ENCODE data around the gene PEDS1.
A peak's percentile ranks its signal among the peaks of the same experiment; 100 is the strongest.

The PEDS1 gene

GRCh38 chr20:50118203-50118602 is 35.3 kb downstream of the PEDS1 start:
- Histone ChIP-seq H3K4me1 (ENCODE audit: control insufficient read depth in 1 of 2, insufficient read depth in 2 of 2, low read length in 2 of 2) (peaks cover 21 to 33% of the 10 kb centered on the region in 2 donors), H3K27me3 (ENCODE audit: low read depth, low read length) (no peaks in the 10 kb centered on the region), H3K27ac (ENCODE audit: low read length) (no peak overlapping the region), H3K4me3 (ENCODE audit: low read depth in 1 of 2, low read length in 2 of 2) (no peak overlapping the region), H3K9me3 (ENCODE audit: control insufficient read depth in 1 of 2, low read length in 2 of 2) (no peaks in the 10 kb centered on the region), H3K36me3 (ENCODE audit: control insufficient read depth in 1 of 2, insufficient read depth in 2 of 2, low read length in 2 of 2) (peaks cover 0 to 2% of the 10 kb centered on the region in 2 donors)

GRCh38 chr20:50116368-50116999 is 37.0 kb downstream of the PEDS1 start:
- no peaks in the 10 kb centered on the region for H3K27me3 ChIP-seq (ENCODE audit: low read depth, low read length)
- H3K4me1 ChIP-seq (ENCODE audit: control insufficient read depth in 1 of 2, insufficient read depth in 2 of 2, low read length in 2 of 2) = peaks cover 27 to 40% of the 10 kb centered on the region in 2 donors
- no peaks in the 10 kb centered on the region for H3K9me3 ChIP-seq (ENCODE audit: control insufficient read depth in 1 of 2, low read length in 2 of 2)
- peak overlapping the region; percentile 75 to 95 for H3K4me3 ChIP-seq (ENCODE audit: low read depth in 1 of 2, low read length in 2 of 2)
- H3K27ac ChIP-seq (ENCODE audit: low read length) = peak overlapping the region; percentile 61
- peaks cover 0 to 7% of the 10 kb centered on the region in 2 donors for H3K36me3 ChIP-seq (ENCODE audit: control insufficient read depth in 1 of 2, insufficient read depth in 2 of 2, low read length in 2 of 2)

GRCh38 chr20:50115591-50116367 is 37.7 kb downstream of the PEDS1 start:
- peak overlapping the region; percentile 75 to 95 for H3K4me3 ChIP-seq (ENCODE audit: low read depth in 1 of 2, low read length in 2 of 2)
- H3K4me1 ChIP-seq (ENCODE audit: control insufficient read depth in 1 of 2, insufficient read depth in 2 of 2, low read length in 2 of 2) = peaks cover 30 to 40% of the 10 kb centered on the region in 2 donors

GRCh38 chr20:50115041-50115512 is 38.4 kb downstream of the PEDS1 start:
- Histone ChIP-seq H3K4me3 (ENCODE audit: low read depth in 1 of 2, low read length in 2 of 2) (peak overlapping the region; percentile 75 to 95), H3K36me3 (ENCODE audit: control insufficient read depth in 1 of 2, insufficient read depth in 2 of 2, low read length in 2 of 2) (peaks cover 0 to 7% of the 10 kb centered on the region in 2 donors), H3K4me1 (ENCODE audit: control insufficient read depth in 1 of 2, insufficient read depth in 2 of 2, low read length in 2 of 2) (peaks cover 37 to 46% of the 10 kb centered on the region in 2 donors), H3K27ac (ENCODE audit: low read length) (peak overlapping the region; percentile 69), H3K27me3 (ENCODE audit: low read depth, low read length) (no peaks in the 10 kb centered on the region), H3K9me3 (ENCODE audit: control insufficient read depth in 1 of 2, low read length in 2 of 2) (no peaks in the 10 kb centered on the region)

More at GRCh38 chr20:50115591-50116367, 37.7 kb downstream of the PEDS1 start:
- H3K9me3 ChIP-seq (ENCODE audit: control insufficient read depth in 1 of 2, low read length in 2 of 2) = no peaks in the 10 kb centered on the region
- peaks cover 0 to 7% of the 10 kb centered on the region in 2 donors for H3K36me3 ChIP-seq (ENCODE audit: control insufficient read depth in 1 of 2, insufficient read depth in 2 of 2, low read length in 2 of 2)
- peak overlapping the region; percentile 69 for H3K27ac ChIP-seq (ENCODE audit: low read length)
- H3K27me3 ChIP-seq (ENCODE audit: low read depth, low read length) = no peaks in the 10 kb centered on the region

GRCh38 chr20:50113420-50114224 is 39.9 kb downstream of the PEDS1 start:
- Histone ChIP-seq H3K27me3 (ENCODE audit: low read depth, low read length) (no peaks in the 10 kb centered on the region), H3K36me3 (ENCODE audit: control insufficient read depth in 1 of 2, insufficient read depth in 2 of 2, low read length in 2 of 2) (peaks cover 0 to 7% of the 10 kb centered on the region in 2 donors), H3K4me1 (ENCODE audit: control insufficient read depth in 1 of 2, insufficient read depth in 2 of 2, low read length in 2 of 2) (peaks cover 42 to 60% of the 10 kb centered on the region in 2 donors), H3K27ac (ENCODE audit: low read length) (peak overlapping the region; percentile 98), H3K9me3 (ENCODE audit: control insufficient read depth in 1 of 2, low read length in 2 of 2) (no peaks in the 10 kb centered on the region), H3K4me3 (ENCODE audit: low read depth in 1 of 2, low read length in 2 of 2) (peak overlapping the region; percentile 86 to 89)

- peaks cover 50 to 69% of the 10 kb centered on the region in 2 donors for H3K4me1 ChIP-seq (ENCODE audit: control insufficient read depth in 1 of 2, insufficient read depth in 2 of 2, low read length in 2 of 2)
- H3K36me3 ChIP-seq (ENCODE audit: control insufficient read depth in 1 of 2, insufficient read depth in 2 of 2, low read length in 2 of 2) = peaks cover 3 to 7% of the 10 kb centered on the region in 2 donors
- no peaks in the 10 kb centered on the region for H3K27me3 ChIP-seq (ENCODE audit: low read depth, low read length)
- H3K4me3 ChIP-seq (ENCODE audit: low read depth in 1 of 2, low read length in 2 of 2) = peak within 1 kb of the TSS; percentile 86 to 89
- no peaks in the 10 kb centered on the region for H3K9me3 ChIP-seq (ENCODE audit: control insufficient read depth in 1 of 2, low read length in 2 of 2)
- H3K27ac ChIP-seq (ENCODE audit: low read length) = peak within 1 kb of the TSS; percentile 98
Measured at GRCh38 chr20:50112512-50113419, 40.8 kb downstream of the PEDS1 start, which contains the start of gene UBE2V1. TSS of gene UBE2V1 (minus strand) at chr20:50113150. CDS start at chr20:50113128, 22 bp downstream.

GRCh38 chr20:50111829-50112495 is 41.6 kb downstream of the PEDS1 start:
- Histone ChIP-seq H3K4me3 (ENCODE audit: low read depth in 1 of 2, low read length in 2 of 2) (peak overlapping the region; percentile 86 to 89), H3K36me3 (ENCODE audit: control insufficient read depth in 1 of 2, insufficient read depth in 2 of 2, low read length in 2 of 2) (peaks cover 5 to 7% of the 10 kb centered on the region in 2 donors), H3K4me1 (ENCODE audit: control insufficient read depth in 1 of 2, insufficient read depth in 2 of 2, low read length in 2 of 2) (peaks cover 58 to 77% of the 10 kb centered on the region in 2 donors), H3K27me3 (ENCODE audit: low read depth, low read length) (no peaks in the 10 kb centered on the region), H3K27ac (ENCODE audit: low read length) (peak overlapping the region; percentile 98), H3K9me3 (ENCODE audit: control insufficient read depth in 1 of 2, low read length in 2 of 2) (no peaks in the 10 kb centered on the region)

GRCh38 chr20:50111120-50111828 is 42.2 kb downstream of the PEDS1 start:
- Histone ChIP-seq H3K4me1 (ENCODE audit: control insufficient read depth in 1 of 2, insufficient read depth in 2 of 2, low read length in 2 of 2) (peaks cover 61 to 80% of the 10 kb centered on the region in 2 donors), H3K27me3 (ENCODE audit: low read depth, low read length) (no peaks in the 10 kb centered on the region), H3K27ac (ENCODE audit: low read length) (peak overlapping the region; percentile 98), H3K4me3 (ENCODE audit: low read depth in 1 of 2, low read length in 2 of 2) (peak overlapping the region; percentile 86 to 89), H3K9me3 (ENCODE audit: control insufficient read depth in 1 of 2, low read length in 2 of 2) (no peaks in the 10 kb centered on the region), H3K36me3 (ENCODE audit: control insufficient read depth in 1 of 2, insufficient read depth in 2 of 2, low read length in 2 of 2) (peaks cover 5 to 7% of the 10 kb centered on the region in 2 donors)

- H3K4me1 ChIP-seq (ENCODE audit: control insufficient read depth in 1 of 2, insufficient read depth in 2 of 2, low read length in 2 of 2) = peaks cover 58 to 82% of the 10 kb centered on the region in 2 donors
- no peaks in the 10 kb centered on the region for H3K27me3 ChIP-seq (ENCODE audit: low read depth, low read length)
- peaks cover 5 to 7% of the 10 kb centered on the region in 2 donors for H3K36me3 ChIP-seq (ENCODE audit: control insufficient read depth in 1 of 2, insufficient read depth in 2 of 2, low read length in 2 of 2)
- H3K27ac ChIP-seq (ENCODE audit: low read length) = peak overlapping the region; percentile 98
- peak overlapping the region; percentile 86 to 89 for H3K4me3 ChIP-seq (ENCODE audit: low read depth in 1 of 2, low read length in 2 of 2)
- no peaks in the 10 kb centered on the region for H3K9me3 ChIP-seq (ENCODE audit: control insufficient read depth in 1 of 2, low read length in 2 of 2)
Measured at GRCh38 chr20:50110141-50111047, 43.1 kb downstream of the PEDS1 start.
